Transverse colon (tissue), 4 donors: ENCODE data around the gene CPM. TPM values are rescaled to one million over a fixed set of nuclear protein-coding genes. Genes with fewer than 3 reads are reported as not detected.

ENCODE experiments used
- DNase-seq: peaks from one replicate; pipeline ENCODE4 v3.0.0-alpha.2; 2019
- H3K27ac ChIP-seq, 4 donors: fragments of 200-600 bp; sonication (generic); 2 replicates each; pipeline ENCODE4 v1.5.1; 2016 to 2018; ENCODE audit warnings: inconsistent platforms in 4 of 4
- H3K27me3 ChIP-seq: fragments of 200-600 bp; sonication (generic); 2 replicates; pipeline ENCODE4 v1.5.1; 2017; ENCODE audit warnings: inconsistent platforms
- H3K36me3 ChIP-seq, 4 donors: fragments of 200-600 bp; sonication (generic); 2 replicates each; pipeline ENCODE4 v1.5.1; 2017 to 2019; ENCODE audit warnings: inconsistent platforms in 4 of 4
- H3K4me1 ChIP-seq, 4 donors: fragments of 200-600 bp; sonication (generic); 2 replicates each; pipeline ENCODE4 v1.5.1; 2017 to 2020; ENCODE audit warnings: inconsistent platforms in 4 of 4
- H3K4me3 ChIP-seq, 4 donors: fragments of 200-600 bp; sonication (generic); 1 replicate in 1 of 4; 2 replicates in 3 of 4; pipeline versions ENCODE4 v1.5.1 to v1.6.1; 2017 to 2019; ENCODE audit warnings: inconsistent platforms in 4 of 4
- H3K9me3 ChIP-seq, 2 donors: fragments of 200-600 bp; sonication (generic); 2 replicates each; pipeline ENCODE4 v1.5.1; 2017 to 2019; ENCODE audit warnings: inconsistent platforms in 2 of 2
- CTCF ChIP-seq, 5 experiments: fragments of 200-600 bp in 3 of 5; fragments of 450-650 bp in 2 of 5; sonication (generic) in 3 of 5; IDR thresholded peaks; 1 replicate in 2 of 5; 2 replicates in 3 of 5; pipeline ENCODE4 v1.5.1; 2016 to 2017; ENCODE audit warnings: antibody characterized with exemption in 5 of 5, inconsistent platforms in 3 of 5, mild to moderate bottlenecking in 2 of 5, moderate library complexity in 1 of 5
- EP300 ChIP-seq: sonication (generic); formaldehyde crosslinking; IDR thresholded peaks from one replicate; pipeline ENCODE4 v1.6.1; 2017; ENCODE audit warnings: antibody characterized with exemption, low read depth
- POLR2A ChIP-seq: fragments of 450-650 bp; IDR thresholded peaks from one replicate; pipeline ENCODE4 v1.6.1; 2016; ENCODE audit warnings: antibody characterized with exemption, mild to moderate bottlenecking, moderate library complexity
- POLR2AphosphoS5 ChIP-seq, 3 donors: sonication (generic); formaldehyde crosslinking; IDR thresholded peaks; one replicate each; pipeline ENCODE4 v1.6.1; 2016; ENCODE audit warnings: antibody characterized with exemption in 3 of 3
- WGBS, 2 donors: methylation state at CpG; one replicate each; pipeline ENCODE4 v1.1.5; 2018; ENCODE audit warnings: low coverage in 1 of 2; 5-methylcytosine and 5-hydroxymethylcytosine counted together
- in situ Hi-C, 4 donors: fragments of 200-750 bp; cut with MboI; loops; one replicate each; pipeline versions ENCODE4 v1.15.0 to v1.15.1; 2017; ENCODE audit warnings: low sequenced_read_pairs in 3 of 4, low pct_ligation_motif_present in 1 of 4, low pct_unique_long_range_greater_than_20kb in 1 of 4
- intact Hi-C: fragments of 100-400 bp; cut with DNase I; formaldehyde crosslinking; loops from one replicate; pipeline ENCODE4 v1.15.1; 2023; ENCODE audit warnings: low total_unique reads
- total RNA-seq, 4 donors: library from RNA; depleted of rRNA; stranded (reverse); fragments of >200 nt; gene quantifications; one replicate each; pipeline ENCODE4 v1.1.0, GENCODE V29; 2016

The CPM gene
- total RNA-seq, 4 donors from 2014 or later = 36.4 to 147 (median 107) TPM

- intact Hi-C loops = no loop called here
- Histone ChIP-seq H3K4me3 (no peak overlapping the region), H3K4me1 (peaks cover 0 to 12% (median 2%) of the 10 kb centered on the region in 4 donors), H3K36me3 (no peaks in the 10 kb centered on the region), H3K9me3 (no peaks in the 10 kb centered on the region), H3K27ac (no peak overlapping the region), H3K27me3 (no peaks in the 10 kb centered on the region)
- WGBS, 2 donors = 63 to 78% methylated on average over 4 of the region's 4 CpGs
- DNase-seq = no peak
- TF ChIP-seq EP300 (no peak), POLR2AphosphoS5 (IDR thresholded peaks at IDR 0.05) (no peak), CTCF (IDR thresholded peaks at IDR 0.05) (no peak), POLR2A (no peak)
- in situ Hi-C loops = no loop called here
These were observed 36.0 kb downstream of the CPM start for GRCh38 chr12:68896881-68897540.

DNA sequence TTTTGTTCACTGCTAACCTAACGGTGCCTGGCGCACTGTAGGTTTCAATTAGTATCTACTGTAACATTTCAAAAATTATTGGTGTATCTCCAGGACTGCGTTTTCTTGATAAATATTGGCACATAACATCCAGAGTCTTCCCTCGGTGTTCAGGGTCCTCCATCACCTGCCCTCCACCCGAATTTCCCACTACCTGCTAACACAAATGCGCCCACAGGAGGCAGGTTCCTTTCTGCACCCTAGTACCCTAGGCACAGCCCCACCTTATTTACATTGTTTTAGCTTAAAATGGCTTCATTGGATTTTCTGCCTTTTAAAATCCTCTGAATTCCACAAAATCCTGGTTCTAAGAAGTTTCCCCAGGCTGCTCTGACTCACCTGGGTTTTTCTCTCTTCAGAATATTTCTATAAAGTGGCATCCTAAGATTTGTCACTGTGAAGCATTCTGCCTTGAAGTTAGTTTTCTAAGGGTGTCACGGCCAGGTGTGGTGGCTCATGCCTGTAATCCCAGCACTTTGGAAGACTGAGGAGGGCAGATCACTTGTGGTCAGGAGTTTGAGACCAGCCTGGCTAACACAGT lies 38.6 kb downstream of the CPM start:
- DNase-seq = no peak
- in situ Hi-C loops = no loop called here
- no peak overlapping the region for H3K27ac ChIP-seq

DNA sequence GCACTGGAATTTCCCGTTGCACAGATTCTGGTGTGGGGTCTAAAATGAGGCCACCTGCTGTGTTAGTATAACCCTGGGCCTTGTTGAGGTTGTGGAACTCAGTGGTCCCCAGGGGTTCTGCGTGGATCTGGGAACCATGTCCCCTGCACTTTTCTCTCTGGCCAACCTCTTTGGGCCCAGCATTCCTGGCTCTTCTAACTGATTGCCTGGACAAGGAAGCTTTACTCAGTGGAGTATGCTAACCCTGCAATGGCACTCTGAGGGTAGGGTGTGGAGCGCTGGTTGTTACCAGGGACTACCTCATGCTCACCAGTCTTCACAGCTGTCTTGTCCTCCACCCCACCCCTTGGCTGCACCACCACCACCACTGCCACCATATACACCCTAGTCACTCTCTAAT lies 39.2 kb downstream of the CPM start:
- TF ChIP-seq CTCF (IDR thresholded peaks at IDR 0.05) (no peak), EP300 (no peak), POLR2A (no peak), POLR2AphosphoS5 (IDR thresholded peaks at IDR 0.05) (no peak)
- intact Hi-C loops (no loop called here), in situ Hi-C loops (no loop called here)
- Histone ChIP-seq H3K36me3 (no peaks in the 10 kb centered on the region), H3K9me3 (no peaks in the 10 kb centered on the region), H3K27me3 (no peaks in the 10 kb centered on the region), H3K4me1 (no peaks in the 10 kb centered on the region), H3K27ac (no peak overlapping the region), H3K4me3 (no peak overlapping the region)
- no peak for DNase-seq
- WGBS, 2 donors = 67 to 96% methylated on average over 2 to 3 of the region's 3 CpGs

More for the DNA sequence above, 38.6 kb downstream of the CPM start:
- intact Hi-C loops = no loop called here
- H3K4me3 ChIP-seq = no peak overlapping the region
- H3K9me3 ChIP-seq = no peaks in the 10 kb centered on the region
- H3K4me1 ChIP-seq = peaks cover 0 to 6% (median under 1%) of the 10 kb centered on the region in 4 donors
- H3K36me3 ChIP-seq = no peaks in the 10 kb centered on the region
- WGBS, 2 donors = 91 to 97% methylated on average over 6 to 7 of the region's 7 CpGs
- TF ChIP-seq POLR2A = no peak
- TF ChIP-seq CTCF (IDR thresholded peaks at IDR 0.05) = no peak
- no peak for TF ChIP-seq EP300
- no peak for TF ChIP-seq POLR2AphosphoS5 (IDR thresholded peaks at IDR 0.05)
- H3K27me3 ChIP-seq = no peaks in the 10 kb centered on the region

GRCh38 chr12:68893201-68893600 lies 39.8 kb downstream of the CPM start:
- H3K36me3 ChIP-seq = no peaks in the 10 kb centered on the region
- in situ Hi-C loops = no loop called here
- no peak overlapping the region for H3K4me3 ChIP-seq
- no peaks in the 10 kb centered on the region for H3K4me1 ChIP-seq
- no peaks in the 10 kb centered on the region for H3K9me3 ChIP-seq
- TF ChIP-seq CTCF (IDR thresholded peaks at IDR 0.05) (no peak), POLR2AphosphoS5 (IDR thresholded peaks at IDR 0.05) (no peak), POLR2A (no peak), EP300 (no peak)
- H3K27ac ChIP-seq = no peak overlapping the region
- intact Hi-C loops = no loop called here
- DNase-seq = no peak
- WGBS, 2 donors = 91% methylated on average over 2 of the region's 2 CpGs; no CpG with 5 or more reads in 1 of the 2 donors
- H3K27me3 ChIP-seq = no peaks in the 10 kb centered on the region
